ENCODE measurements around the gene DGKD.

Gene DGKD

GRCh38 chr2:233447506-233448219 lies 93.4 kb downstream of the DGKD start:
- no peak for DNase-seq

- DNase-seq, result peak in 1 of 3 experiments; percentile 12
These were observed 93.9 kb downstream of the DGKD start for GRCh38 chr2:233448220-233448559.

GRCh38 chr2:233448575-233448974 lies 94.3 kb downstream of the DGKD start:
- DNase-seq, result no peak

GRCh38 chr2:233449081-233449901 lies 95.0 kb downstream of the DGKD start:
- no peak for DNase-seq

GRCh38 chr2:233449921-233450863 lies 95.9 kb downstream of the DGKD start:
- peak in 1 of 3 experiments; percentile 31 for DNase-seq

GRCh38 chr2:233450864-233451575 lies 96.7 kb downstream of the DGKD start:
- no peak for DNase-seq

- DNase-seq, result no peak
These were observed 97.7 kb downstream of the DGKD start for GRCh38 chr2:233451950-233452349.

- DNase-seq, result no peak
These were observed 99.0 kb downstream of the DGKD start for GRCh38 chr2:233453111-233453915.

- no peak for DNase-seq
These were observed 99.6 kb downstream of the DGKD start for GRCh38 chr2:233453916-233454315.

GRCh38 chr2:233455006-233455405 lies 100.7 kb downstream of the DGKD start:
- no peak for DNase-seq

- DNase-seq, result no peak
These were observed 101.2 kb downstream of the DGKD start for GRCh38 chr2:233455491-233455890.

- DNase-seq, result no peak
These were observed 101.8 kb downstream of the DGKD start for GRCh38 chr2:233456111-233456510.

GRCh38 chr2:233456934-233457333 lies 102.6 kb downstream of the DGKD start:
- no peak for DNase-seq

GRCh38 chr2:233457356-233457755 lies 103.1 kb downstream of the DGKD start:
- no peak for DNase-seq

GRCh38 chr2:233458031-233458610 lies 103.8 kb downstream of the DGKD start:
- DNase-seq, result no peak

- no peak for DNase-seq
These were observed 104.5 kb downstream of the DGKD start for GRCh38 chr2:233458826-233459225.

GRCh38 chr2:233459426-233459825 lies 105.1 kb downstream of the DGKD start:
- DNase-seq, result no peak

- peak in 2 of 3 experiments; percentile 86 to 93 for DNase-seq
These were observed 106.6 kb downstream of the DGKD start for GRCh38 chr2:233460726-233461441.

- no peak for DNase-seq
These were observed 107.2 kb downstream of the DGKD start for GRCh38 chr2:233461481-233461891.

- peak in 1 of 3 experiments; percentile 4 for DNase-seq
These were observed 108.0 kb downstream of the DGKD start for GRCh38 chr2:233462202-233462785.
